Activated naive CD4-positive, alpha-beta T cell treated with Interleukin-2 at 50 U/mL for 16 hours (primary cell): ENCODE data around the gene SLC22A16.

ENCODE experiments used
- DNase-seq: peaks from one replicate; pipeline ENCODE4 v3.0.0-alpha.2; 2020

SLC22A16 gene

DNA sequence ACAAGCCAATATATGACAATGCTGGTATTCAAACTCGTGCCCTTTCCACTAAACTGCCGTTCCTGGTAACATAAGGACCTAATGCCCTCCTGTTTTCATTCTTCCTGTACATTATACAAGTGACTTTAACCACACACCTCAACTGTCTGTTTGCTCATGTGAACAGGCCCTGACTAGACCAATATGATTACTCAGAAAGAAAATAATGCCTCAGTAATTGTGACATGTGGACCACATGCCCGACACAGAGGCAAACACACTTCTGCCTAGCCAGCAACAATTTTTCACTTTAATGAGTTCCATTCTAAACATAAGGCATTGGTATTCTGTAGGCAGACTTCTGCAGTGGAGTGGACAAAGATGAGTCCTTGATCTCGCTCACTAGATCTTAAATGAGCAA lies 30.0 kb downstream of the SLC22A16 start:
- no peak for DNase-seq

DNA sequence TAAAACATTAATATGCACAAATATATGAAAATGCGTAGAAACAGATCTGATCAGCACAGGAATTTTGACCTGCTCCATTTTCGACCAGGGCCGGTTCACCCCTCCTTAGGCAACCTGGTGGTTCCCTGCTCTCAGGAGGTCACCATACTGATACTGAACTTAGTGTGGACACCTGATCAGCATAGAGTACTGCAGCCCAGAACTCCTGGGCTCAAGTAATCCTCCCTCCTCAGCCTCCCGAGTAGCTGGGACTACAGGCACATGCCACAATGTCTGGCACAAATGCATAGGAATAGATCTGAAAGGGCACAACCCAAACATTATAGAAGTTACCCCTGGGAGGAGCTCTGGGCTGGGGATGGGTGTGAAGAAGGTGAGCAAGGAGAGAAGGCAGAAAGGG lies 36.4 kb downstream of the SLC22A16 start:
- DNase-seq = no peak

DNA sequence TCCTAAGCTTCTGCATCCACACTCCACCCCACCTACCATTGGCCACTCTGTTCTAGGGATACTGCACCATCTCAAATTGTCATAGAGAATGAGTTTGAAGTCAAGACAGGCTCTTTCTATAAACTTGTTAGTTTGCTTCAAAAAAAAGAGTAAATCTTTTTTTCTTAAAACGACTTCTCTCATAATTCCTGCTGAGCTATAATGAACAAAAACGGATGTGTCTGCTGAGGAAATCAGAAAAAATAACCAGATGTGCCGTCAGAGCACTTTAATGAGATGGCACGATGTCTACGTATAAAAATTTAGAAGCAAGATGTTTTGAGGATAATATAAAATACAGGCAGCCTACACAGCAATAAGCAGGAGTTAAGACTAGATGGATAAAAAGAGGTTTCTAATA lies 37.1 kb downstream of the SLC22A16 start:
- DNase-seq = no peak

DNA sequence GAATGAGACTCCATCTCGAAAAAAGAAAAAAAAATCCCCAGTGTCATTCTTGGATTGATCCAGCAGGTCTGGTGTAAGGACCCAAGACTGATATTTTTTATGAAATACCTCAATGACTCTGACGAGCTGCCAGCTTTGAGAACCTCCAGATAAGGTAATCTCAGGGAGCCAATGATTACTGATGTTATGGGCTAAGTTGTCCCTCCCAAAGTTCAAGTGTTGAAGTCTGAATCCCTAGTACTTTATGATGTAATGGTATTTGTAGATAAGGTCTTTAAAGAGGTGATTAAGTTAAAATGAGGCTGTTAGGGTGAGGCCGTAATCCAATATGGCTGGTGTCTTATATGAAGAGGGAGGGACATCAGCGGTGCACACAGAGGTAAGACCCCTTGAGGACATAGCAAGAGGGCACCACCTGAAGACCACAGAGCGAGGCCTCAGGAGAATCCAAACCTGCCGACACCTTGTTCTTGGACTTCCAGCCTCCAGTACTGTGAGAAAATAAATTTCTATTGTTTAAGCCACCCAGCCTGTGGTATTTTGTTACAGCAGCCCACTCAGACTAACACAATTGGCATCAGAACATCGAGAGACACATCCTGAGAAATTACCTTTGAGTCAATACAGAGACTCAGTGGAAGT lies 41.3 kb downstream of the SLC22A16 start:
- DNase-seq = no peak

DNA sequence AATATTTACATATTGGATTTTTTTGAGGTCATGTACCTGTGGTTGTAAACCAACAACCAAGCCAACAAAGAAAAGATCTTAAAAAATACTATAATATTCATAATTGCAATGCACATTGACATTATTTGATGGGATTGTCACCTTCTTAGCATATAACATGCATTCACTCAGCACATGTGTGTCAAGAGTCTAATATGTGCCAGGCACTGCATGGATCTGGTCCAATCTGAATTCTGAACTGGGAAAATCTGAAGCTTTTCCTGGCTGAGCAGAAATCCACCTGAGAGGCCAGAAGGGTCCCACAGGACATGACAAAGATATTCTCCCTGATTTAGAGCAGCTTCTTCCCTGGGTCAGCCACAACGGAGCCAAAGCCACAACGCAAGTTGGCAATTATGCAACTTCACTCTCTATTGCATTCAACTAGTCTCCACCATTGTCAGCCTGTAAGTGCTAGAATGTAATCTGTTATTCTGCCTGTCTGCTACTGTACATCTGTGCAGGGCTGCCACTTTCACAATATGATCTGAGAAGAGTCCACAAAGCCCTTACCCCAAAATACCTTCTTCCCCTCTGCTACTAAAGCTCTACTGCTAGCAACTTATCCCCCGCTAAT lies 44.0 kb downstream of the SLC22A16 start:
- DNase-seq = no peak

DNA sequence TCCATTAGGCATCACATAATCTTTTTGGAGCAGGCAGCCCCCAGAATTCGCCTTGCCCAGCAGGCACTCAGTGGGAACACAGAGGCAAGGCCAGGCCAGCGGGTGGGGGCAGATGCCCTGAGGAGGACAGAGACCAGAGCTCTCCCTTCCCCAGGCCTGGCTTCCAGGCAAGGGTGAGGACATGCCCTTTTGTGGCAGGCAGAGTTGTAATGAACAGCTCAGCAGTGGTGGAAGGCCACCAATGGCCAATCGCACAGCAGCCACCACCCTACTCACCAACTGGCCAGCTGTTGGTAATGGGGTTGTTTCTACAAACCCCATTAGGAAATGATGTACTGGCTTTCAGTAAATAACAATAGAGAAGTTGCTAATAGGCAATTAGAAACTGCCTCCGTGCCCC lies 45.7 kb downstream of the SLC22A16 start:
- DNase-seq = no peak

DNA sequence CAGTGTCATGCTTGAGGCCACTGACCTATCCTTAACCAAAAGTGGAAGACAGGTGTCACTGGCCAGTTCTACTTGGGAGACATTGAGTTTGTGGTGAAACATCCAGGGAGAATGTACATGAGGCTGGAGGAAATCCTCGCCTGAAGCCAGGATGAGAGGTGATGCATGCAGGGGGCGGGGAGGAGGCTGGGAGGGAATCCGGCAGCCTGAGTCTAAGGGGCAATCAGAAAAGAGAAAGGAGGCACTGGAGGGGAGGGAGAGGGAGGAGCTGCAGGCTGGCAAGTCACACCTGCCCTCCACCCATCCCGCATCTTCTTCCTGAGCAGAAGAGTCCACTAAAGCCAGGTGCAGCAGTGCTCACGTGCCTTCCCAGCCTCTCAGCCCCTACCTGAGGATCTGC lies 46.2 kb downstream of the SLC22A16 start:
- no peak for DNase-seq

DNA sequence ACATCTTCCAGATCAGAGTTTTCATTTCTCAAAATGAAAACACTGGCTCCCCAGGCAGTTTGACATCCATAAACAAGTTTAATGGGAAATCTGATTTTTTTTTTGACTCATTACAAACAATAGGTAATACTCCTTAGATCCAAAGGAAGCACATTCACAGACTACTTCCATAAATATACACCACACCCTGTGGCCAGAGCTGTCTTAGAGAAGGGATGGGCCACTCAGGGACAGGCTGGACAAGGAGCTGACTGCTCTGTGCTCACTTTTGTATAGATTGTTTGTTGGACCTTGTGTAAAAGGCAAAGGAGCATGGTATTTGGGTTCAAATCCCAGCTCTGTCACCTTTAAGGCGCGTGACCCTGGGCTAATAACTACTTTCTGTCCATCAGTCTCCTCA lies 48.3 kb downstream of the SLC22A16 start:
- no peak for DNase-seq

DNA sequence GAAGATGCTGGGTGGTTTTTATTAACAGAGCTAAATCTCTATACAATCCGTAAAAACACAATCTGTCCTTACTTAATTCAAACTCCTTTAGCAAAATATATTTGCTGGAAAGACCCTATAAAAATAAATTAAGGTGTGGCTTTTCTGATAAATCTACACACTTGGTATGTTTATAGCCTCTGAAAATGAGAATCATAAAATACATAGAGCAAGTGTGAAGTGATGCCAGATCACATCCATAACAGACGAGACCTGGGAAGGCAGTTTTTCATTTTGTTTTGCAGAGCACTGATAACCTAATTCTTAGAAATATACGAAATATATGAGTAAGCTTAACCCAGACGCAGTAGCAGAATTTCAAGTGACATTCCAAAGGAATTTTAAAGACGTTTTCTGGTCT lies 50.6 kb downstream of the SLC22A16 start:
- no peak for DNase-seq

DNA sequence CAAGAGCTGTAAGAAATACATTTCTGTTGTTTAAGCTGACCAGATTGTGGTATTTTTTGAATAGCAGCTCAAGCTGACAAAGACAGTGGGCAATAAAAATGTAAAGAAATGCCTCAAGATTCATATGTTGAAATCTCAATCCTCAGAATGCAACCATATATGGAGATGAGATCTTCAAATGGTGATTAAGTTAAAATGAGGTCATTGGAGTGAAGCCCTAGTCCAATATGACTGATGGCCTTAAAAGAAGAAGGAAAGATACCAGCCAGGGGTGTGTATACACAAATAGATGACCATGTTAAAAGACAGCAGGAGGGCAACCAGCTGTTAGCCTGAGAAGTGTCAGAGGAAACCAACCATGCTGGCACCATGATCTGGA lies 54.0 kb downstream of the SLC22A16 start:
- DNase-seq = no peak

DNA sequence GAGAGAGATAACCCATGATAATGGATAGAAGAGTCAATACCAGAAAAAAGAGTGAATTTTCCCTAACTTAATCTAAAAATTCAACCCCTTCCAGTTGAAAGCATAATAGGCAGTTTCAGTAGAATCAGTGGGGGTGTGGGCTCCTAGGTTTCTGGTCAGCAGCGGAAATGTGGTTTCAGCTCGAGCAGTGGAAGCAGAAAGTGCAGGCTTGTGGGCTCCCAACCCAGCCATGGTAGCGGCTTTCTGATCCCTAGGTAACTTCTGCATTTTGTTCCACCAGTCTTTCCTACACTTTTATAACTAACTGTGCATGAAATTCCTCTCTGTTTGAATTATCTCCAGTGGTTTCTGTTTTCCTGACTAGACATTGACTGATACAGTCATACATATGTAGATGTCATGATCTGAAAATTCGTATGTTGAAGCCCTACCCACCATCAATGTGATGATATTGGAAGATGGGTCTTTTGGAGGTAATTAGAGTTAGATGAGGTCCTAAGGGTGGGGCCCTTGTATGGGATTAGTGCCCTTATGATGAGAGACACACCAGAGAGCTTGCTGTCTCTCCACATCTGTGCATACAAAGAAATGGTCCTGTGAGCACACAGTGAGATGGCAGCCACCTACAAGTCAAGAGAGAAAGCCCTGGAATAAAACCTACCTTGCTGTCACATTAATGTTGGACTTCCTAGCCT lies 54.5 kb downstream of the SLC22A16 start:
- no peak for DNase-seq

DNA sequence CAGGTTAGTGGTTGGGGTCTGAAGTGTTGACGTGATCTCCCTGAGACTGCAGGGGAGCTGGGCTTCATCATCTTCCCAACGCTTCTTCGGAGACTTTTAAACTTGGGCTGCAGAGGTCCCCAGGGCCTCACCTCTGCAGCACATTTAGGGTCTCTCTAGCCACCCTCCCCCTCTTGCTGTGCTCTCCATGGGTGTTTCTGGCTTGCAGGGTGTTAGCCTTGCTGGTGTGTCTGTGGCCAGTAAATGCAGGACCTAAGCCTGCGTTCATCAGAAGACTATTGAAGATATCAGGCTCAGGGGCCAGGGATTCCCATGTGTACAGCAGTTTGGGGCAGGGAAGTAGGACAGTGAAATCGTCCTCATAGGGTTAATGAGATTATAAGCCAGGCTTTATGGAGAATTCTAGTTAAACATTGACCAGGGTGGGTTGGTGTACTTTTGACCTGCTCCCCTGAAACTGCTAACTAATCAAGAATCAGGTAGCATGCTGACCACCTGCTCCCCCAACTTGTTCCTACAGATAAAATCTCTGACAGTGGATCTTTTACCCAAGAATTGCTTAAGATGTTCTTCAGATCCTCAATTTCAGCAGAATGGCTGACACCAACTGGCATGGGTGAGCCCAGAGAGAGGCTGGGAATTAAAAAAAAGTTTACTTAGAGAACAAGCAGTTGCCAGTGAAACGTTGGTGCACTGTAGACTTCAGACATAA lies 57.2 kb downstream of the SLC22A16 start:
- no peak for DNase-seq

DNA sequence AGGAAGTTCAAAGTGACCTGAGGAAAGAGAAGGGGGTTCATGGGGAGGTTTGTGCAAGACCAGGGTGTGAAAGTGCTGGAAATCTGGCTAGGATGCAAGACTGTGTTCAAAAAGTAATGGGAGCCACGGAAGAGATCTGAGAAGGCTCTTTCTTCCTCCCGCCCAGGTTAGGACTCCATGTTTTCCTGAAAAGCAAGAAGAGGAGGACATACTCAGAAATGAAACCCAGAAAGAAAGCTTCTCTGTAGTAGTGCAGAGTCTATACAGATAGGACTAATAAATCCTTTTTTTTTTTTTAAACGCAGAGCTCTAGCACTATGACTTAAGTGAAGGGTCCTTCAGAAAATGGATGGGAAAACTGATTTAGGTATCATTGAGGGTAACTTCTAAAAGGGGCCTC lies 57.8 kb downstream of the SLC22A16 start:
- no peak for DNase-seq

DNA sequence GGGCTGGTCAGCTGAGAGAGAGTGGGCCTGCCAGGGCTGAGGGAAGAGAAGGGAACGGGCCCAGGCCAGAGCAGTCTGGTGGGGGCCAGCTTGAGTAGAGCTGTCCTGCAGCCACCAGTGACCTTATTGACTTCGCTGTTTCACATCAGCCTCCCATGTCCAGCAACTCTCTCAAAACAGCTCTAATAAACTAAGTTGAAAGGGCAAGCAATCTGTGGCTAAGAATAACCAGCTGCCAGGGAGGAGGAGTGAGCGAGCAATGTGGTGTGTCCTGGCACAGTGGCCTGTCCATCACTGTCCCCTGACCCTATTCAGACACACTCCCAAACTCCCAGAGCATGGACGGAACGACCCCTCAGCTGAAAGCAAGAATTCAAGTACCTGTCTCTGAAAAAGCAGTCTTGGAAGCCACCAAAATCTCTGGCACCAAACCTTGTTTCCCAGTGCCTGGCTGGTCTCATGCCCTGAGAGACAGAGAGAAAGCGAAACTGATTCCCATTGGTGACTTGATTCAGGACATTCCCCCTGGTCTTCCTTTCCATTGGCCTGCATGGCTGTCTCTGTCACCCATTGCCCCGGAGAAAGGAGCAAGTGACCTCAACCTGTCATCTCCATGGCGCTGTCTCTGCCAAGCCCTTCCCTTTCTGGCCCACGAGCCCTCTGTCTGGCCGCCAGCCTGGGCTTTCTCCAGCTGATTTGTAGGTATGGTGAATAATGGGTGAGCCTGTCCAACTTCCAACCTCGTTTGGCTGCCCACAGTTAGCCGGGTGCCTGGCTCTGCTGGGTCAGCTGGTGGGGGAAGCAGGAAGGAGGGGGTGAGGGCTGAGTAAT lies 61.1 kb downstream of the SLC22A16 start, which contains the start of gene DDO:
Gene DDO, minus strand, starts transcription at position 490 of the 831 bp plus-strand sequence. CDS start 2,113 bp downstream, outside the sequence.
- no peak for DNase-seq

DNA sequence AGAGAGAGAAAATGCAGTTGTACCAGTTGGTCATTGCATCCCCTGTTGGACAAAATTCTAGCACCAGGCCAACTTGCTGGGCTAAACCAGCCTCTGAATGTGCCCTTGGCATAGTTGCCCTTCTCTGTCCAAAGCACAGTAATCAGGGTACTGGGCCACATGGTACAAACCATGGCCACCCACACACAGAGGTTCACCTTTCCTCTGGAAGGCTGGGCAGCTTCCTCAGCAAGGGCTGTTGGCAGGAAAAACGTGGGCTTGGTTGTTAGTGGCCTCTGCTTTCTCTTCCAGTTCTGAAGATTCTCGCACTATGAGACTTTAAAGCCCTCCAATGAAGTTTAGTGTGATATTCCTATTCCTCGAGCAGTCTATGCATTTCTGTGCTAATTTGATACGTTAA lies 61.7 kb downstream of the SLC22A16 start:
- DNase-seq = no peak

DNA sequence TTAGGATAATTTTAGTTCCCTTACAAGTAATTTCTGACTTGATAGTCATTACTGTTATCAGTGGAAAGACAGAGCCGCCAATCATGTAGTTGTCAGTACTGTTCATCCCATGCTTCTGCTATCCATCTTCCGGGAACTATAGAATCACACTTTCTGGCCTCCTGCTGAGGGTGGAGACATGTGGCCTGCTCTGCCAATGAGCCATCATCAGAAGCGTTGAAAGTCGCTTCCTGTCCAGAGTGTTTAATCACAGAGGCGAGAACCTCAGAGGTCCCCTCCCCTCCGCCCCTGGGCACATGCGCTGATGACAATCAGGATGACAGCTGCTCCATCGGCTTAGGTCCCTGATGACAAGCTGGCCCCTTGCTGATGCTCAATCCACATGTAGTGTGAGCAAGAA lies 64.1 kb downstream of the SLC22A16 start:
- no peak for DNase-seq

DNA sequence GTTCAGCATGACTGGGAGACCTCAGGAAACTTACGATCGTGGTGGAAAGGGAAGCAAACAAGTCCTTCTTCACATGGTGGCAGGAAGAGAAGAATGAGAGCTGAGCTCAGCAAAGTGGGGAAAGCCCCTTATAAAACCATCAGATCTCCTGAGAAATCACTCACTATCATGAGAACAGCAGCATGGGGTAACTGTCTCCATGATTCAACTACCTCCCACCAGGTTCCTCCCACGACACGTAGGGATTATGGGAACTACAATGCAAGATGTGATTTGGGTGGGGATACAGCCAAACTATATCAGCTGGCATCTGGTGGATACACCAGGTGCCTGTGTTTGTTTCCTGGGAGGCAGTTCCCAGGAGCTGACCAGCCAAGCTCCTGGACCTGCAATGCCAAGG lies 65.9 kb downstream of the SLC22A16 start:
- no peak for DNase-seq

DNA sequence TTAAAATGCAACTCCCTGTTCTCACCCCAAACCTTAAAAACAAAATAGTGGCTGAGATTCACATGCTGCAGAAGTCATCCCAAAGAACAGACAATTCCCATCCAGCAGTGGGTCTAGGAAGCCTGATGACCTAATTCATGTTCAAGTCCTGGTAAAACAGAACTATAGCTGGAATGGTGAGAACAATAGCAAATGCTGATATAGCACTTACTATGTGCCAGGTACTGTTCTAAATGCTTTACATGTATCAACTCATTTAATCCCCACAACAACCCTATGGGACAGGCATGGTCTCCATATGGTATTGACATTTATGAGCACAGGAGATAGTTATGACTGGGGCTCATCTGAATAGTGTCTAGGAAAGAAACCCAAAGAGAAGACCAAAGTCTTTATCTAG lies 66.6 kb downstream of the SLC22A16 start:
- DNase-seq = no peak

DNA sequence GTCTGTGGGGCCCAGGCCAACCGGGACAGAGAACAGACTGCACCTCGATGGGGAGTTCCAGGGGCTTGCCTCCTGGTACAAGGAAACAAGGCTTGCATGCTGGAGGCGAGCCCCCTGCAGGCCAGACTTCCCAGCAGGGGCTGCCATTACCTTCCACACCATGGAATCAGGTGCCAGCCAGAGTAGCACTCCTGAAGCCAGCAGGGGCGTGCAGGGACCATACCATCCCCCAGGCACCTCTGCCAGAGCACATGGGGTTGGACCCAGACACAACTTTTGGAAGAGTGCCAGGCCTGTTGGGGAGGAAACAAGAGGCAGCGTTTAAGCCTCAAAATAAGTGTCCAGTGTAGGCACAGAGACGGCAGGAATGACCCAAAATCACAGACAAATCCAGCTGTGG lies 67.5 kb downstream of the SLC22A16 start:
- DNase-seq = no peak

DNA sequence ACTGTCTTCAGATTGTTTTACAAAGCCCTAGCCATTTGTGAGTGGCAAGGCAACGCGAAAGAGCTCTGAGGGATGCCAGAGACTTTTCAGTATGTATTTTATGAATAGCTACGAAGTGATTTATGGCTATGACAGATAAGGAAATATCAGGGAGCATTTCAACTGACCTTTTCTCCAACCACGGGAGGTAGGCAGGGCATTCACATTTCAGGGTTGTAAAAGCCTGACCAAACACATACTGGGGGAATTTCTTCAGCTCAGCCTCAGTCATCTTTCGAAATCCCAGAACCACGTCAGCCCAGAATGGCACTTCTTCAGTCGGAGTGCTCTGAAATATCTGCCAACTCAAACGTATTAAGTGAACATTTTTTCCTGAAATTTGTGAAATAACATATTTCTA lies 71.8 kb downstream of the SLC22A16 start:
- DNase-seq = no peak

DNA sequence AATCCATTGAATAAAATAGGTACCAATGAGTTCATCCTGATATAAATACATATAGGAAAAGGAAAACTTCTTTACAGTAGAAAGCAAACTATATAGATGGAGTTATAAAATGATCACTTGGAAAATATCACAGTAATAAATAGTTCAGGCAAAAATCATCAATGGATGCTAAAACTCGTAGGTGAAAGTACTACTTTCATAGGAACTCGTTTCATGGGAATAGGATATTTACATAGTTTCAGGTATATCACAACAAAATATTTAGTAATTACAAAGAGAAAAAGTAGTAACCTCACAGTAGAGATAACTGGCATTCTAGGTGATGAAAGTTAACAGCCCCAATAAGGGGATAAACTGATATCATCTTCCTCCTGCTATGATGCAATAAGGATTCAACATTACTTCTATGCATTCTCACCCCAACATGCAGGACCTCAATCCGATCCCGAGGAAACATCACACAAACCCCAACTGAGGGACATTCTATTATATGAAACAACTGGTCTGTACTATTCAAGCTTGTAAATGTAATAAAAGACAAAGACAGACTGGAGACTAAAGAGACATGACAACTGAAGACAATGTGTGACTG lies 74.7 kb downstream of the SLC22A16 start:
- no peak for DNase-seq

DNA sequence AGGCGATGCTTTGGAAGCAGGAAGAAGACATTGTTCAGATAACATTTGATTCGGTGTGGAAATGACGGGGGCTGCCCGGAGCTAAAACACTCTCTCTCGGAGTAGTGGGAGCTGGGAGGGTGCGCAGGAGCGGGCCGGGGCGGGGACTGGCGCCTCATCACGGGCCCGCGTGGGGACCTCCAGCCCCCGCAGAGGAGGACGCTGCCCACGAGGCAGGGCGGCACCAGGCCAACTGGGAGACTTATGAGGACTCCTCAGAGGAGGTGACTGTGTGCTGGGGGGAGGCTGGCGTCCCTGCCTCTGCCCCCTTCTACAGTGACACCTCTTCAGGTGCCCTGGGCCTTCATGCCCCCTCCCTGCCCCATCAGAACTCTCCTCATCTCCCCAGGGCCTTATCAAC lies 76.2 kb downstream of the SLC22A16 start:
- DNase-seq = no peak
